ENCODE measurements around the gene CXorf65.

CXorf65 gene

GRCh38 chrX:71098302-71098701 lies 8.2 kb downstream of the CXorf65 start:
- H3K27ac Mint-ChIP-seq = peak overlapping the region in 2 of 3 experiments; percentile 37 to 60
- peaks cover 5% of the 10 kb centered on the region for H3K27me3 Mint-ChIP-seq (ENCODE audit: low read depth)
- H3K9me3 Mint-ChIP-seq = peaks cover 6% of the 10 kb centered on the region
- peak overlapping the region; percentile 46 to 97 (median 96) for H3K4me3 Mint-ChIP-seq
- H3K4me1 Mint-ChIP-seq = peaks cover 38% of the 10 kb centered on the region
- no peaks in the 10 kb centered on the region for H3K36me3 Mint-ChIP-seq (ENCODE audit: low read depth)
- TF ChIP-seq CTCF (IDR thresholded peaks at IDR 0.05; ENCODE audit: unreplicated experiment in 3 of 3) = peak; percentile 24 to 40 (median 29)

- no peaks in the 10 kb centered on the region for H3K36me3 Mint-ChIP-seq (ENCODE audit: low read depth)
- peak overlapping the region; percentile 90 to 97 (median 96) for H3K4me3 Mint-ChIP-seq
- H3K27ac Mint-ChIP-seq = peak overlapping the region in 2 of 3 experiments; percentile 10 to 47
- peaks cover 5% of the 10 kb centered on the region for H3K27me3 Mint-ChIP-seq (ENCODE audit: low read depth)
- TF ChIP-seq CTCF (IDR thresholded peaks at IDR 0.05; ENCODE audit: unreplicated experiment in 3 of 3) = no peak
- H3K4me1 Mint-ChIP-seq = peaks cover 28% of the 10 kb centered on the region
- peaks cover 10% of the 10 kb centered on the region for H3K9me3 Mint-ChIP-seq
Observed at GRCh38 chrX:71096760-71097032, 9.8 kb downstream of the CXorf65 start.

DNA sequence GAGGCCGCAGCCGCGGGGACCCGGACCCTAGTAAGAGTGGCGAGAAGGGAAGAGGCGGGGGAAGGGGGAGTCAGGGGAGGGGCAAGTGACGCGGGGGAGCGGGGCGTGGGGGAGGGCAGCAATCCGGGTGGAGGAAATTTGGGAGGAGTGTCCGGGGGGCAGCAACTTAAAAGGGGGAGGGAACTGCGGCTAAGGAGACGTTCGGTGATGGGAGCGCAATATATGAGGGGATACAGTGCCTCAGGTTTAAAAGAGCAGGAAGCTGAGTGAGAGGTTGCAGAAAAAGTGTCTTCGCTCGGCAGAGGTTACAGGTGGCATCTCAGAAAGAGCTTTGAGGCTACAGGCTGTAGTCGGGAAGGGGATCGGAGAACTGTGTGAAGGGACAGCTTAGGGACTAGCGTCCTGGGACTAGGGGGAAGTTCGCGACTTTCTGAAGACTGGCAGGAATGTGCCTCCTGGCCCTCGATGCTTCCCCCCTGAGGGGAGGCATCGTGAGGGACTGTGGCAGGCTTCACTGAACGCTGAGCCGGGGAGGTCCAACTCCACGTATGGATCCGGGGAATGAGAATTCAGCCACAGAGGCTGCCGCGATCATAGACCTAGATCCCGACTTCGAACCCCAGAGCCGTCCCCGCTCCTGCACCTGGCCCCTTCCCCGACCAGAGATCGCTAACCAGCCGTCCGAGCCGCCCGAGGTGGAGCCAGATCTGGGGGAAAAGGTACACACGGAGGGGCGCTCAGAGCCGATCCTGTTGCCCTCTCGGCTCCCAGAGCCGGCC lies 10.4 kb downstream of the CXorf65 start:
- H3K27ac Mint-ChIP-seq = peak overlapping the region; percentile 62 to 89 (median 83)
- H3K4me3 Mint-ChIP-seq = peak overlapping the region; percentile 90 to 97 (median 96)
- no peaks in the 10 kb centered on the region for H3K36me3 Mint-ChIP-seq (ENCODE audit: low read depth)
- H3K4me1 Mint-ChIP-seq = peaks cover 23% of the 10 kb centered on the region
- TF ChIP-seq CTCF (IDR thresholded peaks at IDR 0.05; ENCODE audit: unreplicated experiment in 3 of 3) = no peak
- peaks cover 15% of the 10 kb centered on the region for H3K9me3 Mint-ChIP-seq
- peaks cover 5% of the 10 kb centered on the region for H3K27me3 Mint-ChIP-seq (ENCODE audit: low read depth)

GRCh38 chrX:71095555-71095980 lies 11.0 kb downstream of the CXorf65 start, which contains the start of gene FOXO4:
TSS of gene FOXO4 (plus strand) at chrX:71095851. CDS start at chrX:71096529, 678 bp downstream.
- Mint-ChIP-seq H3K9me3 (peaks cover 16% of the 10 kb centered on the region), H3K27me3 (ENCODE audit: low read depth) (peaks cover 5% of the 10 kb centered on the region), H3K27ac (peak within 1 kb of the TSS; percentile 62 to 89 (median 83)), H3K4me1 (peaks cover 17% of the 10 kb centered on the region), H3K36me3 (ENCODE audit: low read depth) (no peaks in the 10 kb centered on the region), H3K4me3 (peak within 1 kb of the TSS; percentile 90 to 97 (median 96))
- TF ChIP-seq CTCF (IDR thresholded peaks at IDR 0.05; ENCODE audit: unreplicated experiment in 3 of 3) = no peak

DNA sequence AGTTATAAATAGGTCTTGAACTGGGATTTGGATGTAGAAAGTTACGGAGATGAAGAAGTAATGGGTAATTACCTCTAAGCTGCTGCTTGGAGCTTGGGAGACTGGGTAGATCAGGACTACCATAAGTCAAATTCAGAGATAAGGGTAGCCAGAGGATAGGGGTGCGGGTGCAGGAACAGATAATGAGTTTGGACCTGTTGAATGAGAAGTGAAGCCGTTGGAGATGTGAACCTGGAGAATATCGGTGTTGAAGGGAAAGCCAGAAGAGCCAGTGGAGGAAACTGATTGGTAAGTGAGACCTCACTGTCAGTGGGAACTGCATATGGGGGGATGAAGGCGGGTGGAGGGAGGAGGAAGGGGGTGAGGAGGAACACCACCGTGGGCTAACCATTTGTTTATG lies 11.5 kb downstream of the CXorf65 start:
- TF ChIP-seq CTCF (IDR thresholded peaks at IDR 0.05; ENCODE audit: unreplicated experiment in 3 of 3) = no peak
- Mint-ChIP-seq H3K27me3 (ENCODE audit: low read depth) (peaks cover 5% of the 10 kb centered on the region), H3K27ac (no peak overlapping the region), H3K9me3 (peaks cover 16% of the 10 kb centered on the region), H3K36me3 (ENCODE audit: low read depth) (no peaks in the 10 kb centered on the region), H3K4me1 (peaks cover 14% of the 10 kb centered on the region), H3K4me3 (peak overlapping the region; percentile 90 to 97 (median 96))

DNA sequence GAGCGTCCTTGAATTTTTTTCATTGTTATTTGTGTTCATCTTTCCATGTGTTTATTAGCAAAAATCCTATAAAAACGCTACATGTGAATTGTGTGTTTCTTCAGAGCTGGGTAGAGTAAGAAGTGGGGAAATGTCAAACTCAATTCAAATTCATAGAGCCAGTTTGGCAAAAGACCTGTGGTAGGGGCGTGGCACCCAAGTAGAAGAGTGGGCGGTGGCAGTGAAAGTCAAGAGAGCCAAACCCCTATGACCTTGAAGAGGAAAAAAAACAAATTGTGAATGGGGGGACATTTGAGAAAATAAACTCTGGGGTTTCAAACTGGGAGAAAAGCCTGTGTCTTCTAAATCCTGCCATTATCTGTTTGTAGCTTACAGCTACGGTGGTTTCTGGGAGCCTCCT lies 15.3 kb downstream of the CXorf65 start:
- no peak for TF ChIP-seq CTCF (IDR thresholded peaks at IDR 0.05; ENCODE audit: unreplicated experiment in 3 of 3)
- Mint-ChIP-seq H3K27me3 (ENCODE audit: low read depth) (no peaks in the 10 kb centered on the region), H3K4me3 (no peak overlapping the region), H3K9me3 (peaks cover 12% of the 10 kb centered on the region), H3K36me3 (ENCODE audit: low read depth) (no peaks in the 10 kb centered on the region), H3K4me1 (no peaks in the 10 kb centered on the region), H3K27ac (no peak overlapping the region)

Measured in nephron (organoid).